Measurements from ENCODE around the gene FBXL20. TPM values are rescaled to one million over a fixed set of nuclear protein-coding genes. Genes with fewer than 3 reads are reported as not detected.
A peak's percentile ranks its signal among the peaks of the same experiment; 100 is the strongest.

FBXL20 gene
- total and polyA plus RNA-seq, 10 of the 15 experiments (the other 5 are each of a cell fraction or from before 2014, with no cell fraction given), result 1.2 to 8.3 (median 4.4) TPM

- no peak for TF ChIP-seq NR2C2 (IDR thresholded peaks at IDR 0.05; ENCODE audit: borderline replicate concordance, control insufficient read depth, insufficient read length, low read depth)
- TF ChIP-seq YY1 (IDR thresholded peaks at IDR 0.05; ENCODE audit: low read depth, low read length), result peak; percentile 97
- TF ChIP-seq, protein P1, sequence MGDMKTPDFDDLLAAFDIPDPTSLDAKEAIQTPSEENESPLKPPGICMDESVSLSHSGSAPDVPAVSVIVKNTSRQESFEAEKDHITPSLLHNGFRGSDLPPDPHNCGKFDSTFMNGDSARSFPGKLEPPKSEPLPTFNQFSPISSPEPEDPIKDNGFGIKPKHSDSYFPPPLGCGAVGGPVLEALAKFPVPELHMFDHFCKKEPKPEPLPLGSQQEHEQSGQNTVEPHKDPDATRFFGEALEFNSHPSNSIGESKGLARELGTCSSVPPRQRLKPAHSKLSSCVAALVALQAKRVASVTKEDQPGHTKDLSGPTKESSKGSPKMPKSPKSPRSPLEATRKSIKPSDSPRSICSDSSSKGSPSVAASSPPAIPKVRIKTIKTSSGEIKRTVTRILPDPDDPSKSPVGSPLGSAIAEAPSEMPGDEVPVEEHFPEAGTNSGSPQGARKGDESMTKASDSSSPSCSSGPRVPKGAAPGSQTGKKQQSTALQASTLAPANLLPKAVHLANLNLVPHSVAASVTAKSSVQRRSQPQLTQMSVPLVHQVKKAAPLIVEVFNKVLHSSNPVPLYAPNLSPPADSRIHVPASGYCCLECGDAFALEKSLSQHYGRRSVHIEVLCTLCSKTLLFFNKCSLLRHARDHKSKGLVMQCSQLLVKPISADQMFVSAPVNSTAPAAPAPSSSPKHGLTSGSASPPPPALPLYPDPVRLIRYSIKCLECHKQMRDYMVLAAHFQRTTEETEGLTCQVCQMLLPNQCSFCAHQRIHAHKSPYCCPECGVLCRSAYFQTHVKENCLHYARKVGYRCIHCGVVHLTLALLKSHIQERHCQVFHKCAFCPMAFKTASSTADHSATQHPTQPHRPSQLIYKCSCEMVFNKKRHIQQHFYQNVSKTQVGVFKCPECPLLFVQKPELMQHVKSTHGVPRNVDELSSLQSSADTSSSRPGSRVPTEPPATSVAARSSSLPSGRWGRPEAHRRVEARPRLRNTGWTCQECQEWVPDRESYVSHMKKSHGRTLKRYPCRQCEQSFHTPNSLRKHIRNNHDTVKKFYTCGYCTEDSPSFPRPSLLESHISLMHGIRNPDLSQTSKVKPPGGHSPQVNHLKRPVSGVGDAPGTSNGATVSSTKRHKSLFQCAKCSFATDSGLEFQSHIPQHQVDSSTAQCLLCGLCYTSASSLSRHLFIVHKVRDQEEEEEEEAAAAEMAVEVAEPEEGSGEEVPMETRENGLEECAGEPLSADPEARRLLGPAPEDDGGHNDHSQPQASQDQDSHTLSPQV (IDR thresholded peaks at IDR 0.05), result no peak
- no peak for TF ChIP-seq ZSCAN29 (IDR thresholded peaks at IDR 0.05)
- TF ChIP-seq RUNX3 (IDR thresholded peaks at IDR 0.05; ENCODE audit: low read length), result peak; percentile 39; the same call in 1 of the 2 replicates
- TF ChIP-seq IKZF2 (IDR thresholded peaks at IDR 0.05), result 0 out of 4 replicates have a peak, but pooled peaks of 1 of the 2 experiments have one; percentile 18
- TF ChIP-seq PML (IDR thresholded peaks at IDR 0.05; ENCODE audit: low read length), result peak; percentile 86
- TF ChIP-seq RFX5 (IDR thresholded peaks at IDR 0.05; ENCODE audit: low read depth, low read length), result no peak
- TF ChIP-seq HDAC2 (IDR thresholded peaks at IDR 0.05), result no peak; the same call in 1 of the 2 replicates
- no peak; the same call in 1 of the 2 replicates for TF ChIP-seq ATF7 (IDR thresholded peaks at IDR 0.05; ENCODE audit: low read depth)
- no peak for TF ChIP-seq NR2F1 (conservative IDR thresholded peaks at IDR 0.05)
- 0 out of 2 replicates have a peak, but pooled peaks have one; percentile 34 for TF ChIP-seq TCF12 (IDR thresholded peaks at IDR 0.05; ENCODE audit: low read depth, low read length)
- TF ChIP-seq CBFB (IDR thresholded peaks at IDR 0.05; ENCODE audit: low read depth), result peak; percentile 97
- TF ChIP-seq CUX1 (IDR thresholded peaks at IDR 0.05; ENCODE audit: insufficient replicate concordance, low read depth, low read length), result no peak
- peak; percentile 88 for TF ChIP-seq MXI1 (IDR thresholded peaks at IDR 0.05; ENCODE audit: low read depth, low read length)
- no peak for TF ChIP-seq LARP7 (IDR thresholded peaks at IDR 0.05)
- no peak for TF ChIP-seq JUNB (IDR thresholded peaks at IDR 0.05)
These were observed 49.6 kb upstream of the FBXL20 start, which contains the start of gene MED1 (continued) for GRCh38 chr17:39450847-39451581.

All from GM12878 (cell line).